NCI-H2196 treated with DMSO at 0.1 percent for 48 hours (cell line): ENCODE results near the gene IFNAR2.
"Not testable (repeated sequence)": the region's sequence is repeated elsewhere in the genome, so short reads cannot be mapped to it uniquely, and the experiment has no call there.

Experiments
- DNase-seq: peaks from one replicate; lab custom pipeline; 2025; ENCODE audit not compliant: unreplicated experiment; lab: John Stamatoyannopoulos, UW

Gene IFNAR2

GRCh38 chr21:33212159-33212851 lies 17.4 kb upstream of the IFNAR2 start:
- no peak for DNase-seq

- DNase-seq: no peak
Measured at GRCh38 chr21:33214056-33214455, 15.7 kb upstream of the IFNAR2 start.

- no peak for DNase-seq
Measured at GRCh38 chr21:33217138-33217520, 12.6 kb upstream of the IFNAR2 start.

GRCh38 chr21:33219300-33219699 lies 10.4 kb upstream of the IFNAR2 start:
- no peak for DNase-seq

GRCh38 chr21:33219954-33220353 lies 9.8 kb upstream of the IFNAR2 start:
- no peak for DNase-seq

GRCh38 chr21:33225376-33225775 lies 4.4 kb upstream of the IFNAR2 start:
- not testable (repeated sequence) for DNase-seq

- no peak for DNase-seq
Measured at GRCh38 chr21:33228455-33228854, 1.3 kb upstream of the IFNAR2 start.

GRCh38 chr21:33229099-33229783 lies 497 bp upstream of the IFNAR2 start:
- DNase-seq: no peak

GRCh38 chr21:33230545-33231324 lies 997 bp downstream of the IFNAR2 start:
- no peak for DNase-seq

GRCh38 chr21:33231526-33231925 lies 1.8 kb downstream of the IFNAR2 start:
- DNase-seq: no peak

GRCh38 chr21:33232291-33233034 lies 2.7 kb downstream of the IFNAR2 start:
- DNase-seq: no peak

- DNase-seq: no peak
Measured at GRCh38 chr21:33234635-33235520, 5.1 kb downstream of the IFNAR2 start.

GRCh38 chr21:33236013-33236686 lies 6.4 kb downstream of the IFNAR2 start:
- DNase-seq: no peak

- DNase-seq: no peak
Measured at GRCh38 chr21:33236766-33237165, 7.0 kb downstream of the IFNAR2 start.

- no peak for DNase-seq
Measured at GRCh38 chr21:33237486-33237885, 7.7 kb downstream of the IFNAR2 start.

- no peak for DNase-seq
Measured at GRCh38 chr21:33238146-33238545, 8.4 kb downstream of the IFNAR2 start.

GRCh38 chr21:33238565-33239255 lies 9.0 kb downstream of the IFNAR2 start:
- DNase-seq: no peak

GRCh38 chr21:33239559-33240127 lies 9.9 kb downstream of the IFNAR2 start:
- not testable (repeated sequence) for DNase-seq

GRCh38 chr21:33240404-33240803 lies 10.7 kb downstream of the IFNAR2 start:
- DNase-seq: no peak
